ENCODE measurements around the gene RNF13. TPM values are rescaled to one million over a fixed set of nuclear protein-coding genes. Genes with fewer than 3 reads are reported as not detected.

Gene RNF13
- 21.9 and 23.9 TPM in 2 replicates for total RNA-seq

DNA sequence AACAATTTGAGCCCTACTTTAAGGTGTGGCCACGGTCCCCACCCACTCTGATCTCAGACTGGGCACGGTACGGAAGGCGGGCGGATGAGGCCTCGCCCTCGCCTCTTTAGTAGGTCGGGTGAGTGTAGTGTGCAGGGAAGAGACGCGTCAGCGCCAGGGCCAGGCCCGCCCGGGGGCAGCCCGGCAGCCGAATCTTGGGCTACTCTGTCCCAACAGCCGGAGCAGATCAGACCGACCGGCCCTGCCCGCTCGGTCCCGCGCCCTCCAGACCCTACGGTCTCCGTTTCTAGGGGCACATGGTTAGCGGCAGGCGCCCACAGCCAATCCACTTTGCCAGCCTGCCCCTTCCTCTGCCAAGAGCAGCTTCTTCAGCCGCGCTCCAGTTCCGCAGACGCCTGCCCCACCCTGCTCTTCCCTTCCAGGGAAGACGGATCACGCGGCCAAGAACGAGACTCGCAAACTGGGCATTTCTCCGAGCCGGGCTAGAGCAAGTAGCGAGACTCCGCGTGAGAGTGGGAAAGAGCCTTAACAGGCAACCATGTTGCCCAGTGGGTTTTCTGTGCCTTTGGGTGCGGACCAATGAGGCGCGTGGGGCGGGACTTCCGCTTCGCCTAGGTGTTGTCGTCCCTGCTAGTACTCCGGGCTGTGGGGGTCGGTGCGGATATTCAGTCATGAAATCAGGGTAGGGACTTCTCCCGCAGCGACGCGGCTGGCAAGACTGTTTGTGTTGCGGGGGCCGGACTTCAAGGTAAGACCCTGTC lies at the start of gene RNF13:
Gene RNF13, plus strand, starts transcription at position 610 of the 761 bp plus-strand sequence. CDS start 32,812 bp downstream, outside the sequence.

GRCh38 chr3:149792452-149793270 lies 20.4 kb upstream of the RNF13 start, which contains the start of gene ANKUB1:
ANKUB1 (minus strand) TSS chr3:149792554; CDS start chr3:149792366, 188 bp downstream.

GRCh38 chr3:149970716-149971402 lies 157.8 kb downstream of the RNF13 start, which contains the start of gene PFN2:
PFN2 (minus strand) TSS chr3:149970895; CDS start chr3:149970856, 39 bp downstream.

Other genes starting within 250 kb of the RNF13 start
- gene WWTR1, start 155.2 kb upstream of the RNF13 start, total RNA-seq = 19.3 and 20.0 TPM in 2 replicates
- gene COMMD2, start 60.7 kb upstream of the RNF13 start, total RNA-seq = 19.2 and 24.9 TPM in 2 replicates
- gene ANKUB1, start 20.7 kb upstream of the RNF13 start, total RNA-seq = not detected in 2 replicates
- gene PFN2, start 157.7 kb downstream of the RNF13 start, total RNA-seq = 171 and 180 TPM in 2 replicates